ENCODE results near the gene MACROD2.

DNA sequence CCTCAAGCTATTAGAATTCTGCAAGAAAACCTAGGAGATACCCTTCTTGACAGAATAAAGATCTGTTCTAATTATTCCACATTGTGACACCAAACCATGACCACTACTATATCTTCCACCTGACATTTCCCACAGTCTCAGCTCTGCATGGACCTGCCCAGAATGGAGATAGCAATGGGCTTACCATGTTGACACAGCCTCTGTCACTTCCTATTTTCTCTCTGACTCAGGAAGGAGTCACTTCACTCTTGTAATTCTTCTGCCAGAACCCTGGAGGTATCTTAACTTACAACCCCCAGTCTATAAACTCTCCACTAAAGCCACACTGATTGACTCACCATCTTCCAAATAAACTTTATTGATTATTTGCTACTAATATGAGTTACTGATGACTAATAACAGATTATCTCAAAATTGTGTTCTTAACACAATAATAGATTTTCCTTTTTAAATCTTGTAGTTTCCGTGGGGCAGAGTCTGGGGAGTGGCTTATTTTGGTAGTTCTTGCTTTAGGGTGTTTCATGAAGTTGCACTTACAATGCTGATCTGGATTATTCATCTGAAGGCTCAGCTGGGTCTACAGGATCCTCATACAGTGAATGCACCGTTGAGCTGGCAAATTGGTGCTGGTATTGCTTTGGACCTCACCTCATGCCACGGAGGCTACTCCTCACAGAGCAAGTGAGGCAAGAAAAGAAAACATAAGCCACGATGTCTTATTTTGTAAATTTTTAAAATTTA, 1708.0 kb downstream of the MACROD2 start:
- TF ChIP-seq, protein P1, sequence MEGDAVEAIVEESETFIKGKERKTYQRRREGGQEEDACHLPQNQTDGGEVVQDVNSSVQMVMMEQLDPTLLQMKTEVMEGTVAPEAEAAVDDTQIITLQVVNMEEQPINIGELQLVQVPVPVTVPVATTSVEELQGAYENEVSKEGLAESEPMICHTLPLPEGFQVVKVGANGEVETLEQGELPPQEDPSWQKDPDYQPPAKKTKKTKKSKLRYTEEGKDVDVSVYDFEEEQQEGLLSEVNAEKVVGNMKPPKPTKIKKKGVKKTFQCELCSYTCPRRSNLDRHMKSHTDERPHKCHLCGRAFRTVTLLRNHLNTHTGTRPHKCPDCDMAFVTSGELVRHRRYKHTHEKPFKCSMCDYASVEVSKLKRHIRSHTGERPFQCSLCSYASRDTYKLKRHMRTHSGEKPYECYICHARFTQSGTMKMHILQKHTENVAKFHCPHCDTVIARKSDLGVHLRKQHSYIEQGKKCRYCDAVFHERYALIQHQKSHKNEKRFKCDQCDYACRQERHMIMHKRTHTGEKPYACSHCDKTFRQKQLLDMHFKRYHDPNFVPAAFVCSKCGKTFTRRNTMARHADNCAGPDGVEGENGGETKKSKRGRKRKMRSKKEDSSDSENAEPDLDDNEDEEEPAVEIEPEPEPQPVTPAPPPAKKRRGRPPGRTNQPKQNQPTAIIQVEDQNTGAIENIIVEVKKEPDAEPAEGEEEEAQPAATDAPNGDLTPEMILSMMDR (IDR thresholded peaks at IDR 0.05) = no peak
- TF ChIP-seq POLR2A (IDR thresholded peaks at IDR 0.05) = no peak

Measured in uterus (tissue), 2 donors.